HG03135 (cell line): Measurements from ENCODE around the gene TBCD.
"Not testable (repeated sequence)": the region's sequence is repeated elsewhere in the genome, so short reads cannot be mapped to it uniquely, and the experiment has no call there.

Source experiments
- ATAC-seq: cut with Tn5 transposase; IDR thresholded peaks from one replicate; pipeline ENCODE4 v1.9.1; 2021; ENCODE audit warnings: mild to moderate bottlenecking, moderate library complexity; ENCODE audit not compliant: unreplicated experiment

Gene TBCD

DNA sequence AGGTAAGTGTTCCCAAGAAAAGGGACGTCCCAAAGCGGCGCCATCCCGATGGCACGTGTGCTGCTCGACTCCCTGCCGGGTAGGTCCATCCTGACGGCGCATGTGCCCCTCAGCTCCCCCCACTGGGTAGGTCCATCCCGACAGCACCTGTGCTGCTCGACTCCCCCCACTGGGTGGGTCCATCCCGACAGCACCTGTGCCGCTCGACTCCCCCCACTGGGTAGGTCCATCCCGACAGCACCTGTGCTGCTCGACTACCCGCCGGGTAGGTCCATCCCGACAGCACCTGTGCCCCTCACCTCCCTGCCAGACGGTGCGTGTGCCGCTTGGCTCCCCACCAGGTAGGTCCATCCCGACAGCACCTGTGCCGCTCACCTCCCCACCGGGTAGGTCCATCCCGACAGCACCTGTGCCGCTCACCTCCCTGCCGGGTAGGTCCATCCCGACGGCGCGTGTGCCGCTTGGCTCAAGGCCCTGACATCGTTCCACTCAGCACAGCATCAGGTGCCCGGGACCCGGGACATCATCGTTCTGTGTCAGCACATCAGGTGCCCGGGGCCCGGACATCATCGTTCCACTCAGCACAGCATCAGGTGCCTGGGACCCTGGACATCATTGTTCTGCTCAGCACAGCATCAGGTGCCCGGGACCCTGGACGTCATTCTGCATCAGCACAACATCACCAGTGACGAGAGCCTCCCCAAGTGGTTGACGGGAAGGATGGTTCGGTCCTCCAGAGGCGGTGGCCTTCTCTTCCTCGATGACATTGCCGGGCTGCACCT is 22.2 kb upstream of the TBCD start:
- ATAC-seq, result no peak

DNA sequence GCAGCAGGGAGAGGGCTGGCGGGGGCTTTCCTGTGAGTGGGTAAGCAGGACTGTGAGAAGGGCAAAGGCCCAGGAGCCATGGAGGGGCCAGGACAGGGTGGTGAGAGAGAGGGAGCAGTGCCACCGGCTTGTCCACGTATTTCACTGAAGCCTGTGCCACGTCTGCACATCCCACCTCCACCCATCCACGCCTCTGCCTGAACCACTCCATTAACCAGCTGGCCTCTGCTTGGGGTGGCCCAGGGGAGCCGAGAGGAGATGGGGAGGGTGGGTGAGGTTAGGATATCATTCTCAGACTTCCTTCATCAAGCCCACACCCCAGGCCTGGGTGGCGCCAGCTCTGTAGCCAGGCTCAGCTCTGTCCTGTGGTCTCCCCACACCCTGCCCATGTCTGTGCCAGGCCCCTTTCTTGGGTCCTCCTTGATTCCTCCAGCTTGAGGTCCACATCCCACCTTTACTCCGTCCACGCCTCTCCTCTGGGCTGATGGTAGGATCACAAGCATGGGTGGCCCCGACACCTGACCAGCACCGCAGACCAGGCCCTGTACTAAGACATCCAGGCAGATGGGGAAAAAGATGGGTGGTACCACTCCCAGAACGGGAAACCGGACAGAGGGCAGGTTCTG is 19.6 kb upstream of the TBCD start:
- ATAC-seq, result no peak

DNA sequence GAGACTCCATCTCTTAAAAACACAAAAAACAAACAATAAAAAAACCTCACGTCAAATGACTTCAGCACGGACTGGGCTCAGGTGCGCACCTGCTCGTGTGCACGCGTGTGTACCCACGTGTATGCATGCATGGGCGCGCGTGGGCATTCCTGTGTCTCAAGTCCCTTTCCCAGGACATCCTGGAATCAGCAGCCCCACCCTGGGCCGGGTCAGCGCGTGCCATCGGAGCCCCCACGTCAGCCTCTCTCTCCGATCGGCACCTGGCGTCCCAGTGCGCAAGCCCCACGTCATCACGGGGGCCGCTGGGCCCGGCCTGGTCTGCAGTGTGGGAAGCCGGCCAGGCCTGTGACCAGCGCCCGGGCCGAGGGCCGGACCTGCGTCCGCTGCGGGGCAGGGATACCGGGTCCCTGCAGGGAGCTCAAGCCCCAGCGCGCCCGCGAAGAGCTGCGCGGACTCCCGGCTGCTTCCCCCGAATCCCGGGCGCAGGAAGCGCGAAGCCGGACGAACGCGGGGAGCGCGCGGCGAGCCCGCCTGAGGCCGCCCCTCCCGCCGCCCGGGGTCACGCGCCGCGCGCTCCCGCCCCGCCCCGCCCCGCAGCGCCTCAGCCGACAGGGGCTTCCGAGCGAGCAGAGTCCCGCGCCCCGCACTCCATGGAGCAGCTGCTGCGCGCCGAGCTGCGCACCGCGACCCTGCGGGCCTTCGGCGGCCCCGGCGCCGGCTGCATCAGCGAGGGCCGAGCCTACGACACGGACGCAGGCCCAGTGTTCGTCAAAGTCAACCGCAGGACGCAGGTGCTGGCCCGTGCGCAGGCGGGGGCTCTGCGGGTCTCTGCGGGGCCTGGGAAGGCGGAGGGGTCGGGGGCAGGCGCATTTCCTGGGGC is 16.6 kb upstream of the TBCD start, which contains the start of gene FN3K:
TSS of gene FN3K (plus strand) at position 629 of the 880 bp plus-strand sequence. CDS start at position 651, 22 bp downstream.
- no peak for ATAC-seq

DNA sequence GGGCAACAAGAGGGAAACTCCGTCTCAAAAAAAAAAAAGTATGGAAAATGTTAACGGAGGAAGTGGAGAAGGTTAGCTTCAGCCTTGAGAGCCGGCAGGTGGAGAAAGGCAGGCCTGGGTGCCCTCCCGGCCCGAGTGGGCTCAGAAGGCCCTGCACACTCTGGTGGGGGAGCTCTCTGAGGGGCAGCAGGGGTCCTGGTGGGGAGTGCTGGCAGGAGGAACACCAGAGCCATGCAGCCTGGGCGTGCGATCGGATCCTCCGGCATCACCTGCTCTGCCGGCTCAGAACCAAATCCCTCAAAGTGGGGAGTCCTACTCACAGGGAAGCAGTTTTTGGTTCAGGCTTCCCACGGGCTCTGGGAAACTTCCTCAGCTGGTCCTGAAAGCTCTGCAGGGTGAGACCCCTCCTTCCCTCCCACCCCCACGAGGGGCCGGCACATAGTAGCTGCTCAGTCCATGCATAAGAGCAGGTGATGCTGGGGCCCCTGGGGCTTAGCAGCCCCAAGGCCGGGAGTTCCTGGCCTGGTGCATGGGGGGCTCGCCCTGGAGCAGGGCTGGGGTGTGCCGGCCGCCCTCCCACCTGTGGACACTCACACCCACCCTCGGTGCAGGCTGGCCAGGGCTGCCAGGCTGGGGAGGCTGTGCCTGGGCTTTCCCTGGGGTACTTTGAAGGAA is 15.2 kb upstream of the TBCD start:
- no peak for ATAC-seq

DNA sequence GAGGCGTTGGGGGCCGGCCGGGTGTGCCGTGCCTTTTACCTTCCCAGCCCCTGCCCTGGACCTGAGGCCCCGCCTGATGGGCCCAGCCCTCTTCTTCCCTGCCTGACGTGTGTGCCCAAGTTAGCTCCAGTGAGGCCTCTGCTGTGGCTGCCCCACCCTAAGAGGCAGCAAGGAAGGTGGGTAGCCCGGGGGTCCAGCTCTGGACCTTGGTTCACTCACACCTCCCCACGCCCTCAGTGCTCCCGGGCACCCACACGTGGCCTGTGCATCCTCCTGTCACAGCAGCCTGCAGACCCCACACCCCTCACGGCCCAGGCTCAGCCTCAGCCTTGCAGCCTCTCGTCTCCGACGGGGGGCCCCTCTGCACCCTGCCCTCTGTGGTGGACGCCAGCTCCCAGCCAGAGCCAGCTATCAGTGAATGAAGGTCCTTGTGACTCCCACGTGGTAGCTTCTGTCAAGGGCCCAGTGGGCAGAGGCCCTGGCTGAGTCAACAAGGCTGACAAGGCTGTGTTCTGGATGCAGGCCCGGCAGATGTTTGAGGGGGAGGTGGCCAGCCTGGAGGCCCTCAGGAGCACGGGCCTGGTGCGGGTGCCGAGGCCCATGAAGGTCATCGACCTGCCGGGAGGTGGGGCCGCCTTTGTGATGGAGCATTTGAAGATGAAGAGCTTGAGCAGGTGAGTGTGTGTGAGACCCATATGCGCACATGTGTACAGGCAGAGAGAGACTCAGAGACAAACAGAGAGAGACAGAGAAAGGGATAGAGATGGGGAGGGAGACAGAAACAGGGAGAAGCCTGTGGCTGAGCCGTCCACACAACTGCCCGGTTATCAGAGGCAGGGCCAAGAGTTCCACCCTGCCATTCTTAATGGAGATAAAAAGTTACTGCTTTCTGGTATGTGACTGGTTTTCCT is 13.6 kb upstream of the TBCD start:
- ATAC-seq, result no peak

DNA sequence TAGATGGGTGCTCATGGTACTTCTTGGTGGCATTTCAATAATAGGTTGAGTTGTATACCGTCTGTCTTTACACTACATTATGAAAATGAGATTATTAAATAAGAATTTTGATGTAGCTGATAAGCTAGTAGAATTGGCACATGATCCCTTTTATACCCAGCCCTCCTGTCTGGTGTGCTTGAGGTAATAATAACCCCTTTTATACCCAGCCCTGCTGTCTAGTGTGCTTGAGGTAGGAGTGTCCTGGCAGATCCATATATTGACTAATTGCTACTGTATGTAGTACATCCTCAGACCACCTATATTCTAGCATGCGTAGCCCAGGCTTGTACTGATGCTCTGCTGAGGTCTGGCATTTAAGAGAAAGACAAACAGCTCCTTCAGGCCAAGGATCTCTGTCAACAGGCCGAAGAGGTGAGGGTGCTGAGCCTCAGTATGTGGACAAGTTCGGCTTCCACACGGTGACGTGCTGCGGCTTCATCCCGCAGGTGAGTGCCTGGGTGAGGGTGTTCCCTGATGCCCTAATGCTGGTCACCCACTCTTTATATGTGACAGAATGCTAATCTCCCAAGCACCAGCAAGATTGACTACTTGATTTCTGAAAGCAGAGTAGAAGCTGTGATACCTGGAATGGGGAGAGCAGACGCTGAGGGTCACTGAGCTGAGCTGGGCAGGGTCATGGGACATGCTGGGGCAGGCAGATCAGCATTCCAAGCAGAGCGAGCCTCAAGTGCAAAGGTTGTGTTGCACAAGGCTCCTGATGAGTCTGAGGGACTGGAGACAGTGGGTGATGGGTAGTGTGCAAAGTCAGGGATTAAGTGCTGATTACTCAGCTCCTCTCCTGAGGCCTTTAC is 10.7 kb upstream of the TBCD start:
- ATAC-seq, result no peak

DNA sequence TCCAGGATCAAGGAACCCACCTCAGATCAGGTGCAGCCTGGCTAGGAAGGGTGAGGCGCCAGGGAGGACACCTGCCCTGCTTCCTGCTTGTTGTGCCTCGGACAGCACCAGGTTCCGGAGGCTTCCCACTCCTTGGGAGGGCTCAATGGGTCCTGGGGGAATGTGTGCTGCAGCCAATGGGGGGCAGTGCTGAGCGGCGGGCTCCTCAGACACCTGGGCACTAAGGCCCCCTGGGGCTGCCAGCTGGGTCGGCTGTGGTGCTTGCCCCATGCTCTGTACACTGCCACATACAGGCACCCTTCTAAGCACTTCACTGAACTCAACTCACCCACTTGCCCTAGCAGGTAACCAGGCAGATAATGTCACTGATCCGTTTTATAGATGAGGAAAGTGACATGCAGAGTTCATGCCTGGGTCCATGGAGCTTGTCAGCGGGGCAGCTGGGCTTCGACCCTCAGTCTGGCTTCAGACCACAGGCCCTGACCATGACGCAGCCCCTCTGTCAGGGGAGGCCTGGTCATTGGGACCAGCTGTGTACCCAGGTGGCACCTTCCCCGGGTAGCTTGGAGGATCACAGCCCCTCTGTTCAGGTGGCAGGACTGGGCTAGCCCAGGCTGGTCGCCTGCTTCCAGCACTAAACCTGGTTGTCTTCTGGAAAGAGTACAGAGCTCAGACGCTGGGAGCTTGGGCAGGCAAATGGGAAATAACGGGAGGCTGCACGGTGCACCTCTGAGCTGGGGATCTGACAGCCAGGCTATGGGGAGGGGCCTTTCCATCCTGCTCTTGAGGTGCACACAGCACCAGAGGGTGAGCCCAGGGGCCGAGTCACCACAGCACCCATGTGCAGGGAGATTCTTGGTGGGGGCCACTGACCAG is 8.3 kb upstream of the TBCD start:
- no peak for ATAC-seq

DNA sequence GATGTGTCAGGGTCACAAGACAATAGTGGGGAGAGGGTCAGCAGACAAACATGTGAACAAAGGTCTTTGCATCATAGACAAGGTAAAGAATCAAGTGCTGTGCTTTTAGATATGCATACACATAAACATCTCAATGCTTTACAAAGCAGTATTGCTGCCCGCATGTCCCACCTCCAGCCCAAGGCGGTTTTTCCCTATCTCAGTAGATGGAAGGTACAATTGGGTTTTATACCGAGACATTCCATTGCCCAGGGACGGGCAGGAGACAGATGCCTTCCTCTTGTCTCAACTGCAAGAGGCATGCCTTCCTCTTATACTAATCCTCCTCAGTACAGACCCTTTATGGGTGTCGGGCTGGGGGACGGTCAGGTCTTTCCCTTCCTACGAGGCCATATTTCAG is 7.1 kb upstream of the TBCD start:
- not testable (repeated sequence) for ATAC-seq

DNA sequence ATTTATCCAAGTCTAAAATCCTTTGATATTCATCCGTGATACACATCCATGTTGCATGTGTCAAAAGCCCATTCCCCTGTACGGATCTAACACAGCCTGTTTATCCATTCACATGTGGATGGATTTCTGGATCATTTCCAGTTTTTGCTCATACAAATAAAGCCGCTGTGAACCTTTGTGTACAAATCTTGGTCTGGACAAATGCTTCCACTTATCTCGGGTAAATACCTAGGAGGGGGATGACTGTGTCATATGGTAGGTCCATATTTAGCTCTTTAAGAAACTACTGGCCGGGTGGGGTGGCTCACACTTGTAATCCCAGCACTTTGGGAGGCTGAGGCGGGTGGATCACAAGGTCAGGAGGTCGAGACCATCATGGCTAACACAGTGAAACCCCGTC is 6.3 kb upstream of the TBCD start:
- no peak for ATAC-seq

DNA sequence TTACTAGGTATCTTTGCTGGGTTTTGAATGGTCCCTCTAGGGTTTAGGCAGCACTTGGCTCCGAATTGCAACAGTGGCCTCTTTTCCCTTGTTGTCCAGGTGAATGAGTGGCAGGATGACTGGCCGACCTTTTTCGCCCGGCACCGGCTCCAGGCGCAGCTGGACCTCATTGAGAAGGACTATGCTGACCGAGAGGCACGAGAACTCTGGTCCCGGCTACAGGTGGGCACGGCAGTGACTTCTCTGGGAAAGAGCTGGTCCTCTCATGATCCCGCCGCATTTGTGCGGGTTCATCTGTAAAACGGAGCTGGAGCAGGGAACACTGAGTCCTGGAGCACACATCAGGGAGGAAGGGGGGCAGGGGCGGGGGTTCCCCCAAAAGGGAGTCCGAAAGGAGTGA is 3.1 kb upstream of the TBCD start:
- no peak for ATAC-seq

DNA sequence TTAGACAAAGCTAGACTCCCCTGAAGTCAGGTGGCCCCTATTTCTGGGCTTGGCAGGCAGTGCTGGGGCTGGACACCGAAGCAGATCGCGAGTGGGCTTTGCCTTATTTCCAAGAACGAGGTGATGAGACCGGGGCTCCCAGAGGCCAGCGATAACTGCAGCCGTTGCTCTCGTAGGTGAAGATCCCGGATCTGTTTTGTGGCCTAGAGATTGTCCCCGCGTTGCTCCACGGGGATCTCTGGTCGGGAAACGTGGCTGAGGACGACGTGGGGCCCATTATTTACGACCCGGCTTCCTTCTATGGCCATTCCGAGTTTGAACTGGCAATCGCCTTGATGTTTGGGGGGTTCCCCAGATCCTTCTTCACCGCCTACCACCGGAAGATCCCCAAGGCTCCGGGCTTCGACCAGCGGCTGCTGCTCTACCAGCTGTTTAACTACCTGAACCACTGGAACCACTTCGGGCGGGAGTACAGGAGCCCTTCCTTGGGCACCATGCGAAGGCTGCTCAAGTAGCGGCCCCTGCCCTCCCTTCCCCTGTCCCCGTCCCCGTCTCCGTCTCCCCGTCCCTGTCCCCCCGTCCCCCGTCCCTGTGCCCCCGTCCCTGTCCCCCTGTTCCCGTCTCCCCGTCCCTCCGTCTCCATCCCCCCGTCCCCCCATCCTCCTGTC is 1.5 kb upstream of the TBCD start:
- ATAC-seq, result no peak

DNA sequence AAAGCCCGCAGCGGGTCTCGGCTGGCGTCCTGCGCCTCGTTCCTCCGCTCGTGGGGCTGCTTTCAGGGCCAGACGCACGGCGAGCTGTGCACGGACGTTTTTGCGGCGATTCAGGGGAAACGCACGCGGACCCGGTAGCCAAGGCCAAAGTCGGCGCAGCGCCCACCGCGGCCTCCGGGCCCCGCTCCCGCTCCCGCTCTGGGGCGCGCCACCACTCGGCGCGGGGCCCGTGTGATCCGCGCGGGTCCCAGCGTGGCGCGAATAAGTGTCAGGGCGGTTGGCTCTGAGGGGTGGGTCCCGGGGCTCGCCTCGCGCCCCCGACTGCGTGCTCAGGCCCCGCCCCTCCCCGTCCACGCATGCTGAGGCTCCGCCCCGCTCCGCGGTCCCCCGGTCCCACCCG is 694 bp upstream of the TBCD start:
- ATAC-seq, result peak; percentile 35

DNA sequence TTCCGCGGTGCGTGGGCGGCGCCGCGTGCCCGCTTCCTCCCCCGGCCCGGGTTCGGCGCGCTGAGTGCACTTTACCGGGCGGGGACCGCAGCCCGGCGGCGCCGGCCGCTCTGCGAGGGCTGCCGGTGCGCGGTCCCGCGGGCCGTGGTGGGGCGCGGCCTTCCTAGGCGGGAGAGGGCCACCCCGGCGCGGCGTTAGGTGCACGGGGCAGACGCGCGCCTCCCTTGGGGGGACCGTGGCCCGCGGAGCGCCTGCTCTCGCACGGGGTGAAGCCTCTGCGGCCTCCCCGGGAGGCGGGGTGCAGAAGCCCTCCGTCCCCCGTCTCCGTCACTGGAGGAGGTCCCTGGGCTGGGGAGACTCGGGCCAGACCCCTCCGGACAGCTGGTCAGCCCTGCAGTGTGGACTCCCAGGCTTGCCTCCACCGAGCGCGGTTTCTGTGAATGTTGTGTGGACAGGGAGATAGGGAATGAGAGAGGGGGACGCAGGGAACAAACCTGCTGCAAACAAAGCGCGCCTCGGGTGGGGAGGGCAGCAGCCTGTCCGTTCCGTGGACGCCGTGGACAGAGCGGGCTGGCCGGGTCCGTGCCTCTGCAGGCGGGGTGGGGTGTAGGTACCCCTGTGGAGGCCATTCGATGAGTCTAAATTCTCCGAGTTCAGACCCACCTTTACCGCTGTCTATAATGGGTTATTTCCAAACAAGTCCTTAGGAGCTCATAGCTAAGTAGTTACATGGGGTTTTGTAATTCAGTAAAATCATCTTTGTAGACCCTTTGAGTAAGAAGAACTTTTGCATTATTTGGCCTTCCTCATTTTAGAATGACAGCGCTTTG is 721 bp downstream of the TBCD start:
- ATAC-seq, result peak; percentile 19

DNA sequence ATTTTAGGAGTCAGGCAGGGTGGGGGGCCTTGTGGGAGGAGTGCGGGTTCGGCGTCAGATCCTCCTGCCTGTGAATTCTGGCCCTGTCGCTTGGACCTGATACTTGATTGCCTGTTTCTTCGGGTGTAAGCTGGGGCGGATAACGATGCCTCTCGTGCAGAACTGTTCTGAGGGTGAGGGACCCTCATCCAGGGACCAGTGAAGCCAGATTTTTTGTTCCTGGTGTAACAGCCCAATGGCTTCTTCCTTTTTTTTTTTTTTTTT is 1.3 kb downstream of the TBCD start:
- ATAC-seq, result no peak

DNA sequence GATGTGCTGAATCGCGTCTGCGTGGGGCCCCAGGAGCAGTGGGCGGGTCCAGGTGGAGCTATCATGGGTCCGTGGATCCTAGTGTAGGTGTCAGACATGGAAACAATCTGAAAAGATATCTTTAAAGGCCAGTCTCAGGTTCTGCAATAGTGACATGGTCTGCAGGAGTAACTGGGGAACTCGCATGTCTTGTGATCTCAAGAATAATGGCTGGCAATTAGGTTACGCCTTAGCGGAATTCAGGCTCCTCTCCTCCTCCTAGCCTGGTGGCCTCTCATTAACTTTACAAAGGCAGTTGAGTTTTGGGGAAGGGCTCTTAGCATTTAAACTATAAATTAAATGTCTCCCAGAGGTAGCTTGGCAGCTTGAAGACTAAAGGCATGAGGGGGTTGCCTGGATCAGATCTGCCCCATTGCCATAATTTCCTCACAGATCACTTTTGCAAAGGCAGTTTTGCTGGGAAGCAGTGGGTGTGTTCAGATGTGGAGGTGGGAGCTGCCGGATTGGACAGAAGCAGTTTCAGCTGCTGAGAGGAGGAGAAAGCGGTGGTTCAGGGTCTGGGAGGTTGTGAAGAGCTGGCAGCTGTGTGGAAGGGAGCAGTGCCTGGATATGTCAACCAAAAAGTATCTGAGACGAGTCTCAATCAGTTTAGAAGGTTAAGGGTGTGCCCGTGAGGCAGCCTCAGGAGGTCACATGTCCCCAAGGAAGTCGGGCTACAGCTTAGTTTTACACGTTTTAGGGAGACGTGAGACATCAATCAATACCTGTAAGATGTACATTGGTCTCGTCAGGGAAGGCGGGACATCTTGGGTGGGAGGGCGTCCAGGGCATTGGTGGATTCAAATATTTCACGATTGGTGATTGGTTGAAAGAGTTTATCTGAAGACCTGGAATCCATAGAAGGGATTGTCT is 2.7 kb downstream of the TBCD start:
- no peak for ATAC-seq

DNA sequence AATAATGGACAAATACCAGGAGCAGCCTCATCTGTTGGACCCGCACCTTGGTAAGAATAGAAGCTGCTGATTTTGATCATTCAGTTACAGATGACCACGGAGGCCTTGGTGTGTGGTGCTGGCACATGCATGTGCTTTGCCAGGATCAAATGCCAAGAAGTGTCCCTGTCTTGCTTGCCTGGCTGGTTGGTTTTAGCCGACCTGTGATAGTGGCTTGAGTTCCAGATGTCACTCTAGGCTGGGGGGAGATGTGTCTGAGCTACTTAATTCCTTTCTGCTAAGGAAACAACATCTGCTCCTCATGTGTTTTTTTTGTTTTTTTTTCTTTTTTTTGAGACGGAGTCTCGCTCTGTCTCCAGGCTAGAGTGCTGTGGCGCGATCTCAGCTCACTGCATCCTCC is 4.3 kb downstream of the TBCD start:
- ATAC-seq, result no peak
